GM12873 (cell line): ENCODE measurements around the gene LUC7L.

ENCODE experiments used
- TF ChIP-seq, protein P1 (sequence below): IDR thresholded peaks from 2 replicates; pipeline ENCODE4 v1.5.1; 2012; ENCODE audit warnings: low read depth, mild to moderate bottlenecking, moderate library complexity, low read length, control low read depth; ENCODE audit not compliant: insufficient read depth; ENCODE audit errors: missing control alignments

The LUC7L gene

DNA sequence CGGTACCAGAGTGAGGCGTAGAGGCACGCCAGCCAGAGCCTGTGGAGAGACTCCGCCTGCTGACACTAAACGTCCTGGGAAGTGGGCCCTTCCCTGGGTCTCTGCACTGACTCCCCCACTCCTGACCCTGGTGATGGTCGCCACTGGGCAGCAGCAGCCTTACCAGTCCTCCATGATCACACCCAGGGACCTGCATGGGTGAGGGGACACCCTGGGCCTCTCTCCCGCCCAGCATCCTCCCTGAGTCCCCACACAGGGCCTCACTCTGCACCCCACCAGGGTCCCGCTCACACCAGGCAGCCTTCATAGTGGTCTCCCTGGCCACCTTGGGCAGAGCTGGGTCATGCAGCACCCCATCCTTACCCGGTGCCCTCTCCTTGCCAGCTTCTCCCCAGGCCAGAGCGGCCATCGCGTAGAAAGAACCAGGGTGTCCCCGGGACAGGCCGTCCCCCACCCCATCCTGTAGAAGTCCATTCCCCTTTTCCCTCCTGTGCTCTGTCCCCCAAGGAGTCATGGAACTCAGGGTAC, 35.8 kb upstream of the LUC7L start:
- TF ChIP-seq, protein P1, sequence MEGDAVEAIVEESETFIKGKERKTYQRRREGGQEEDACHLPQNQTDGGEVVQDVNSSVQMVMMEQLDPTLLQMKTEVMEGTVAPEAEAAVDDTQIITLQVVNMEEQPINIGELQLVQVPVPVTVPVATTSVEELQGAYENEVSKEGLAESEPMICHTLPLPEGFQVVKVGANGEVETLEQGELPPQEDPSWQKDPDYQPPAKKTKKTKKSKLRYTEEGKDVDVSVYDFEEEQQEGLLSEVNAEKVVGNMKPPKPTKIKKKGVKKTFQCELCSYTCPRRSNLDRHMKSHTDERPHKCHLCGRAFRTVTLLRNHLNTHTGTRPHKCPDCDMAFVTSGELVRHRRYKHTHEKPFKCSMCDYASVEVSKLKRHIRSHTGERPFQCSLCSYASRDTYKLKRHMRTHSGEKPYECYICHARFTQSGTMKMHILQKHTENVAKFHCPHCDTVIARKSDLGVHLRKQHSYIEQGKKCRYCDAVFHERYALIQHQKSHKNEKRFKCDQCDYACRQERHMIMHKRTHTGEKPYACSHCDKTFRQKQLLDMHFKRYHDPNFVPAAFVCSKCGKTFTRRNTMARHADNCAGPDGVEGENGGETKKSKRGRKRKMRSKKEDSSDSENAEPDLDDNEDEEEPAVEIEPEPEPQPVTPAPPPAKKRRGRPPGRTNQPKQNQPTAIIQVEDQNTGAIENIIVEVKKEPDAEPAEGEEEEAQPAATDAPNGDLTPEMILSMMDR: no peak

- TF ChIP-seq, protein P1: no peak
Observed at GRCh38 chr16:264440-264951, 35.2 kb upstream of the LUC7L start.

DNA sequence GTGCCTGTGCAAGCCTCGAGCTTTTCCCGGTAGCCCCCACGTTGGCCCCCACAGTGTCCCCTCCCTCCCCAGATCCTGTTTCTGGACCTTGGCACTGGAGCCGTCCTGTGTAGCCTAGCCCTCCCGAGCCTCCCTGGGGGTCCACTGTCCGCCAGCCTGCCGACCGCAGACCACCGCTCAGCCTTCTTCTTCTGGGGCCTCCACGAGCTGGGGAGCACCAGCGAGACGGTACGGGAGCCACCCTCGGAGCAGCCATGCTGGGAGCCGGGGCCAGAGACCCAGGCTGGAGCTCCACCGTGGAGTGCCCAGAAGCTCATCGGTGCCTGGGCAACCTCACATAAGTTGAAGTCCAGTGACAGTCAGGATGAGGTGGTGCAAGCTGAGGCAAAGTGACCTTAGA, 34.7 kb upstream of the LUC7L start:
- TF ChIP-seq, protein P1: no peak

- TF ChIP-seq, protein P1: no peak
Observed at GRCh38 chr16:263182-263774, 34.0 kb upstream of the LUC7L start.

DNA sequence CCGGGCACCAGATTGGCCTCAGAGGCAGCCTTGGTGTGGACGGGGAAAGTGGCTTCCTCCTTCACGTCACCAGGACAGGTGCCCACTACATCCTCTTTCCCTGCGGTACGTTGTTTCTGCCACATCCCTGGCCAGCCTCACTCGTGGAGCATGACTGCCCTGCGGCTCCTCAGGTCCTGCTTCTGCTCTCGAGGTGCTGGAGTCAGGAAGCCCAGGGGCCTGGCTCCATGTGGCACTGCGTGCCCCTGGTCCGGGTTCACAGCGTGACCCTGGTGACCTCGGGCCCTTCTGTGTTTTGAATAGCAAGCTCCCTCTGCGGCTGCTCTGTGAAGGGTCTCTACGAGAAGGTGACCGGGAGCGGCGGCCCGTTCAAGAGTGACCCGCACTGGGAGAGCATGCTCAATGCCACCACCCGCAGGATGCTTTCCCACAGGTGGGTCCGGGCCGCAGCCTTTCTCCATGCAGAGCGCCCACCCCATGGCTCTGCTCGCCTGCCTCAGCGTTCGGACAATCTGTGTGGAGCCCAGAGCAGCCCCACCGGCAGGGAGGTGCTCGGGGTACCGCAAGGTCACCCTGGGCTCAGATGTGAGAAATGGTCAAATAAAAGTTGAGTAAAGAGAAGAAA, 33.0 kb upstream of the LUC7L start:
- TF ChIP-seq, protein P1: no peak

DNA sequence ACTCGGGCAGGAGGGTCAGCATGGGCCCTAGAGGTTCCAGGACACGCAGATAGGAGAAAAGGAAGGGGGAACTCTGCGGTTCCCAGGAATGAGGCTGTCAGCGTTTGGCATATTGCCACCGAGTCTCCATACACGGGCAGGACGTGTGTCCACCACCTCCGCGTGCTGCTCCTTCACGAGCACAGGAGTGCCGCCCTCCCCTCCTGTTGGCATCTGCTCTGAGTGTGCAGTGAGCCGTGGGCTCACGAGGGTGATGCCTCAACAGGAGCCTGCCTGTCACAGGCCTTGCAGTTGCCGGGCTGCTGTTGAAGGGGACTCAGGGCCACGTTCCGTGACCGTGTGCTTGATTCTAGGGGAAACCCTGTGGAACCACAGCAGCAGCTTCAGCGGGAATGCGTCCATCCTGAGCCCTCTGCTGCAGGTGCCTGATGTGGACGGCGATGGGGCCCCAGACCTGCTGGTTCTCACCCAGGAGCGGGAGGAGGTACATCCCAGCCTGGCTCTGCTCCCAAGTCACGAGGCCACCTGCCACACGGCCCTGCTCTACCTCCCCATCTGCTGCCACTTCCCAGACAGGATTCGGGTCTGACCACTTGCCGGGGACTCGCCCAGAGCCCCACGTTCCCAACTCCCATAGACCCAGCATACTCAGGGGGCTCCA, 31.9 kb upstream of the LUC7L start:
- TF ChIP-seq, protein P1: no peak

DNA sequence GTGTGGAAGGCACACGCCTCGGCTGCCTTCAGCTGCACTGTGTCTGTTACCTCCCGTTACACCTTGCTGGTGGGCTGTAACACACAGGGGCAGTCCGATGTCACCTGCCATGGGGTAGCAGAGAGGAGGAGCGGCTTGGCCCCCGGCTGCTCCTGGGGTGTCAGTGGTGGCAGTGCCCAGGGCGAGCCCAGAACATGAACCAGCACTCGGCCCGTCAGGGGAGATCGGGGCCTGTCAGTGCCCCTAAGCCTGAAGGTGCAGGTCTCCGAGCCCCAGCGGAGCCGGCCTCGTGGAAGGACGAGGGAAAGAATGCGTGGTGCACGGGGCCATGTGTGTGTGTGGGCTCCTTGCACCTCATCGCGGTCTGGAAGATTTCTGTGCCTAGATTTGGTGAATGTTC, 31.1 kb upstream of the LUC7L start:
- TF ChIP-seq, protein P1: no peak
